HUES6 (cell line): ENCODE results near the gene PCNP.
"Not testable (repeated sequence)": the region's sequence is repeated elsewhere in the genome, so short reads cannot be mapped to it uniquely, and the experiment has no call there.

Experiments used
- H3K27ac ChIP-seq: 2 replicates; pipeline ENCODE4 v1.7.0; 2013; ENCODE audit warnings: low read depth, mild to moderate bottlenecking, low read length, inconsistent platforms
- H3K27me3 ChIP-seq: 2 replicates; pipeline ENCODE4 v1.6.1; 2013; ENCODE audit warnings: low read length; ENCODE audit not compliant: control insufficient read depth, insufficient read depth
- H3K36me3 ChIP-seq: 2 replicates; pipeline ENCODE4 v1.6.1; 2013; ENCODE audit warnings: low read length; ENCODE audit not compliant: control insufficient read depth, insufficient read depth
- H3K4me1 ChIP-seq: 2 replicates; pipeline ENCODE4 v1.6.1; 2013; ENCODE audit warnings: low read length; ENCODE audit not compliant: control insufficient read depth, insufficient read depth
- H3K4me3 ChIP-seq: 2 replicates; pipeline ENCODE4 v1.5.1; 2013; ENCODE audit warnings: low read depth, low read length
- H3K9ac ChIP-seq: one replicate; pipeline ENCODE4 v1.6.1; 2013; ENCODE audit warnings: mild to moderate bottlenecking, low read length
- H3K9me3 ChIP-seq: 2 replicates; pipeline ENCODE4 v1.6.1; 2013; ENCODE audit warnings: low read depth, low read length; ENCODE audit not compliant: control insufficient read depth, insufficient read depth

The PCNP gene

GRCh38 chr3:101536955-101537354 is 37.0 kb upstream of the PCNP start:
- H3K4me1 ChIP-seq, H3K27ac ChIP-seq, H3K9ac ChIP-seq, H3K4me3 ChIP-seq, H3K9me3 ChIP-seq, H3K27me3 ChIP-seq, H3K36me3 ChIP-seq: not testable (repeated sequence)

GRCh38 chr3:101542957-101543356 is 31.0 kb upstream of the PCNP start:
- no peak overlapping the region for H3K4me3 ChIP-seq
- no peaks in the 10 kb centered on the region for H3K4me1 ChIP-seq
- H3K27ac ChIP-seq: no peak overlapping the region
- H3K27me3 ChIP-seq: no peaks in the 10 kb centered on the region
- no peak overlapping the region for H3K9ac ChIP-seq
- peaks cover 6% of the 10 kb centered on the region; the same call in 1 of the 2 replicates for H3K9me3 ChIP-seq
- no peaks in the 10 kb centered on the region for H3K36me3 ChIP-seq

- Histone ChIP-seq H3K4me3 (no peak overlapping the region), H3K27me3 (no peaks in the 10 kb centered on the region), H3K9ac (no peak overlapping the region), H3K4me1 (no peaks in the 10 kb centered on the region), H3K9me3 (peaks cover 6% of the 10 kb centered on the region; the same call in 1 of the 2 replicates), H3K36me3 (no peaks in the 10 kb centered on the region), H3K27ac (no peak overlapping the region)
Observed at GRCh38 chr3:101544161-101544850, 29.7 kb upstream of the PCNP start.

GRCh38 chr3:101548527-101549105 is 25.4 kb upstream of the PCNP start:
- Histone ChIP-seq H3K36me3 (no peaks in the 10 kb centered on the region), H3K4me1 (no peaks in the 10 kb centered on the region), H3K27me3 (no peaks in the 10 kb centered on the region)

GRCh38 chr3:101549473-101549872 is 24.5 kb upstream of the PCNP start:
- no peak overlapping the region for H3K9ac ChIP-seq
- peaks cover 29% of the 10 kb centered on the region for H3K9me3 ChIP-seq
- H3K4me1 ChIP-seq: no peaks in the 10 kb centered on the region
- no peak overlapping the region for H3K27ac ChIP-seq
- no peak overlapping the region for H3K4me3 ChIP-seq
- H3K27me3 ChIP-seq: no peaks in the 10 kb centered on the region
- no peaks in the 10 kb centered on the region for H3K36me3 ChIP-seq

More at GRCh38 chr3:101548527-101549105, 25.4 kb upstream of the PCNP start:
- no peak overlapping the region for H3K27ac ChIP-seq
- peaks cover 20% of the 10 kb centered on the region for H3K9me3 ChIP-seq
- H3K4me3 ChIP-seq: no peak overlapping the region
- no peak overlapping the region for H3K9ac ChIP-seq

GRCh38 chr3:101551359-101552081 is 22.5 kb upstream of the PCNP start:
- not testable (repeated sequence) for H3K27ac ChIP-seq, H3K27me3 ChIP-seq, H3K4me1 ChIP-seq, H3K36me3 ChIP-seq, H3K4me3 ChIP-seq, H3K9ac ChIP-seq
- H3K9me3 ChIP-seq: peaks cover 35% of the 10 kb centered on the region

- H3K27me3 ChIP-seq, H3K9ac ChIP-seq, H3K4me1 ChIP-seq, H3K36me3 ChIP-seq, H3K4me3 ChIP-seq, H3K27ac ChIP-seq: not testable (repeated sequence)
- peaks cover 35% of the 10 kb centered on the region for H3K9me3 ChIP-seq
Observed at GRCh38 chr3:101553381-101553780, 20.6 kb upstream of the PCNP start.

- Histone ChIP-seq H3K27ac (no peak overlapping the region), H3K4me1 (peaks cover 6% of the 10 kb centered on the region; the same call in 1 of the 2 replicates), H3K27me3 (peaks cover 2% of the 10 kb centered on the region; the same call in 1 of the 2 replicates), H3K9me3 (peaks cover 24% of the 10 kb centered on the region), H3K4me3 (no peak overlapping the region), H3K36me3 (no peaks in the 10 kb centered on the region), H3K9ac (no peak overlapping the region)
Observed at GRCh38 chr3:101556064-101556463, 17.9 kb upstream of the PCNP start.

- Histone ChIP-seq H3K36me3 (peaks cover 35% of the 10 kb centered on the region), H3K9ac (peak within 1 kb of the TSS; percentile 94), H3K9me3 (no peaks in the 10 kb centered on the region), H3K27ac (peak within 1 kb of the TSS; percentile 80), H3K4me1 (no peaks in the 10 kb centered on the region; the same call in 1 of the 2 replicates), H3K27me3 (peaks cover 2% of the 10 kb centered on the region; the same call in 1 of the 2 replicates), H3K4me3 (peak within 1 kb of the TSS; percentile 91)
Observed at GRCh38 chr3:101561630-101562328, 12.2 kb upstream of the PCNP start, which contains the start of gene TRMT10C. TSS of gene TRMT10C (plus strand) at chr3:101561868. CDS start at chr3:101564782, 2,914 bp downstream.

- Histone ChIP-seq H3K4me1 (no peaks in the 10 kb centered on the region), H3K9me3 (no peaks in the 10 kb centered on the region), H3K36me3 (peaks cover 39% of the 10 kb centered on the region), H3K4me3 (no peak overlapping the region), H3K27me3 (no peaks in the 10 kb centered on the region), H3K9ac (no peak overlapping the region), H3K27ac (no peak overlapping the region)
Observed at GRCh38 chr3:101567528-101568317, 6.3 kb upstream of the PCNP start.
